HepG2 (cell line): ENCODE results near the gene ZNF488. TPM values are rescaled to one million over a fixed set of nuclear protein-coding genes. Genes with fewer than 3 reads are reported as not detected.

ENCODE experiments used
- ARNT2 ChIP-seq: sonication (generic); formaldehyde crosslinking; IDR thresholded peaks from 2 replicates; pipeline ENCODE4 v1.8.0; 2022; ENCODE audit warnings: mild to moderate bottlenecking, low read depth, missing genetic modification reagents, moderate library complexity
- ATRX ChIP-seq: sonication (generic); formaldehyde crosslinking; IDR thresholded peaks from 2 replicates; pipeline ENCODE4 v1.4.0; 2020; ENCODE audit warnings: missing genetic modification reagents, borderline replicate concordance
- GABPB1 ChIP-seq: IDR thresholded peaks from 2 replicates; pipeline ENCODE4 v1.6.1; 2016; ENCODE audit warnings: mild to moderate bottlenecking, missing genetic modification reagents, moderate library complexity, missing compliant biosample characterization
- HDAC1 ChIP-seq: sonication (generic); formaldehyde crosslinking; IDR thresholded peaks from 2 replicates; pipeline ENCODE4 v1.5.1; 2020; ENCODE audit warnings: mild to moderate bottlenecking, missing genetic modification reagents
- KLF13 ChIP-seq: sonication (generic); formaldehyde crosslinking; IDR thresholded peaks from 2 replicates; pipeline ENCODE4 v1.4.0; 2020; ENCODE audit warnings: mild to moderate bottlenecking, missing genetic modification reagents
- MED1 ChIP-seq: sonication (generic); formaldehyde crosslinking; IDR thresholded peaks from 2 replicates; pipeline ENCODE4 v1.4.0; 2020; ENCODE audit warnings: missing genetic modification reagents
- MED13 ChIP-seq: sonication (generic); formaldehyde crosslinking; IDR thresholded peaks from 2 replicates; pipeline ENCODE4 v1.5.0; 2020; ENCODE audit warnings: missing genetic modification reagents
- MLLT10 ChIP-seq: sonication (generic); formaldehyde crosslinking; IDR thresholded peaks from 2 replicates; pipeline ENCODE4 v1.4.0; 2020; ENCODE audit warnings: missing genetic modification reagents
- MYC ChIP-seq: sonication (generic); formaldehyde crosslinking; IDR thresholded peaks from 2 replicates; pipeline ENCODE4 v1.9.0; 2021; ENCODE audit warnings: missing genetic modification reagents, borderline replicate concordance
- RARG ChIP-seq: sonication (generic); formaldehyde crosslinking; IDR thresholded peaks from 2 replicates; pipeline ENCODE4 v1.4.0; 2020; ENCODE audit warnings: low read depth, mild to moderate bottlenecking, missing genetic modification reagents
- RXRA ChIP-seq: sonication (generic); formaldehyde crosslinking; IDR thresholded peaks from 2 replicates; pipeline ENCODE4 v1.5.1; 2020; ENCODE audit warnings: missing genetic modification reagents
- SETDB1 ChIP-seq: sonication (generic); formaldehyde crosslinking; IDR thresholded peaks from 2 replicates; pipeline ENCODE4 v1.5.1; 2020; ENCODE audit warnings: missing genetic modification reagents, mild to moderate bottlenecking, borderline replicate concordance
- SIN3A ChIP-seq: IDR thresholded peaks from 2 replicates; pipeline ENCODE4 v1.6.1; 2011; ENCODE audit warnings: low read depth, mild to moderate bottlenecking, control low read depth, low read length, borderline replicate concordance
- SIX1 ChIP-seq: sonication (generic); formaldehyde crosslinking; IDR thresholded peaks from 2 replicates; pipeline ENCODE4 v1.4.0; 2020; ENCODE audit warnings: missing genetic modification reagents, borderline replicate concordance
- SNAI1 ChIP-seq: sonication (generic); formaldehyde crosslinking; IDR thresholded peaks from 2 replicates; pipeline ENCODE4 v1.5.0; 2020; ENCODE audit warnings: mild to moderate bottlenecking, missing genetic modification reagents, borderline replicate concordance
- ZNF629 ChIP-seq: sonication (generic); formaldehyde crosslinking; conservative IDR thresholded peaks from 2 replicates; pipeline ENCODE4 v1.5.0; 2020; ENCODE audit warnings: missing genetic modification reagents
- ZNF709 ChIP-seq: sonication (generic); formaldehyde crosslinking; IDR thresholded peaks from 2 replicates; pipeline ENCODE4 v1.5.0; 2020; ENCODE audit warnings: mild to moderate bottlenecking, missing genetic modification reagents
- ZNF781 ChIP-seq: sonication (generic); formaldehyde crosslinking; IDR thresholded peaks from 2 replicates; pipeline ENCODE4 v1.5.1; 2020; ENCODE audit warnings: borderline replicate concordance, mild to moderate bottlenecking, missing genetic modification reagents; ENCODE audit errors: not compliant biosample characterization
- polyA plus RNA-seq, 8 experiments: library from polyadenylated mRNA; depleted of rRNA in 3 of 8; stranded (reverse) in 7 of 8; unstranded in 1 of 8; fragments of >200 nt; fragmentation: Illumina TruSeq in 4 of 8; extraction: Trizol in 4 of 8; gene quantifications; 2 replicates each; pipeline versions ENCODE4 v1.2.1 to v1.2.3, GENCODE V29; 2011 to 2016; ENCODE audit warnings: low read depth in 4 of 8, missing spikeins in 1 of 8, mixed read lengths in 1 of 8; ENCODE audit not compliant: insufficient read depth in 1 of 8
- total RNA-seq, 5 experiments: library from RNA; depleted of rRNA; stranded (reverse); fragments of >200 nt; fragmentation: Illumina TruSeq; extraction: Trizol; gene quantifications; 2 replicates each; pipeline ENCODE4 v1.2.3, GENCODE V29; 2016; ENCODE audit warnings: low read depth in 1 of 5
- TF ChIP-seq, protein P1 (sequence below): sonication (generic); formaldehyde crosslinking; IDR thresholded peaks from 2 replicates; pipeline ENCODE4 v1.4.0; 2020; ENCODE audit warnings: missing genetic modification reagents, borderline replicate concordance
- TF ChIP-seq, protein P2 (sequence below): sonication (generic); formaldehyde crosslinking; IDR thresholded peaks from 2 replicates; pipeline ENCODE4 v1.4.0; 2020; ENCODE audit warnings: mild to moderate bottlenecking, low read depth, missing genetic modification reagents
- TF ChIP-seq, protein P3 (sequence below): fragments of 450-650 bp; IDR thresholded peaks from 2 replicates; pipeline ENCODE4 v1.6.1; 2016
- TF ChIP-seq, protein P4 (sequence below): sonication (generic); formaldehyde crosslinking; IDR thresholded peaks from 2 replicates; pipeline ENCODE4 v1.4.0; 2020; ENCODE audit warnings: missing genetic modification reagents

ZNF488 gene
- total and polyA plus RNA-seq, 2 of the 13 experiments (the other 11 are each of a cell fraction or from before 2014, with no cell fraction given): 0.13 to 0.15 TPM

DNA sequence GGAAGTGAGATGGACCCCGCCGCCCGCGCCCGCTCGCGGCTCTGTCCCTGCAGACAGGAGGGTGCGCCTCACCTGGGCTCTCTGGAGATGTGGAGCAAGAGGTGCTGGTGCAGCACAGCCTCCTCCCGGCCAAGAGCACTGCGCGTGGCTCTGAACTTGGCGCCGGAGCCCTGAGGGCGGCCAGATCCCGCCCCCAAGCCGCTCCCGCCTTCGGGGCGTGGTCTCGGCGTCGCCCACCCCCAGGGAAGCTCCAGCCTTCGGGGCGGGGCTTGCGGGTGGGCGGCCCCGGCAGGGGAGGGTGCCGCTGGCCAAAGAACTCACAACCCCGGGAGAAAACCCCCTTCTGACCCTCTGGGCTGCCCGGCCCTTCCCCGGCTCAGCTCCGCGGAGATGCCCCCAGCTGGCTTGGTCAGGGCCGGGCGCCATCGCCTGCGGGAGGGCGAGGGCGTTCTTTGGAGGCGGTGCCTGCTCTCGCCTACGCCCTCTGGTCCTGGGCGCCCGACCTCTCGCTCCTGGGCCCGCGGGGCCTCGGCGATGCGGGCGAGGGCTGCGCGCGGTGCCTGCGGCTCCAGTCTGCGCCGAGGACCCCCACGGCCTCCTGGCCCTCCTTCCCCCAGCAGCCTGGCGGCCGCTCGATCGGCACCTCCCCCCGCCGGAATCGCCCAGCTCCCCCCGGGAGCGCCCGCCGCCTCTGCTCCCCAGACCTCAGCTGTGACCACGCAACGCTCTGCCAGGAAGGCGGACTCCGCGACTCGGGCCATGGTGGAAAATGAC lies at the start of gene ZNF488 (continued):
- TF ChIP-seq, protein P1, sequence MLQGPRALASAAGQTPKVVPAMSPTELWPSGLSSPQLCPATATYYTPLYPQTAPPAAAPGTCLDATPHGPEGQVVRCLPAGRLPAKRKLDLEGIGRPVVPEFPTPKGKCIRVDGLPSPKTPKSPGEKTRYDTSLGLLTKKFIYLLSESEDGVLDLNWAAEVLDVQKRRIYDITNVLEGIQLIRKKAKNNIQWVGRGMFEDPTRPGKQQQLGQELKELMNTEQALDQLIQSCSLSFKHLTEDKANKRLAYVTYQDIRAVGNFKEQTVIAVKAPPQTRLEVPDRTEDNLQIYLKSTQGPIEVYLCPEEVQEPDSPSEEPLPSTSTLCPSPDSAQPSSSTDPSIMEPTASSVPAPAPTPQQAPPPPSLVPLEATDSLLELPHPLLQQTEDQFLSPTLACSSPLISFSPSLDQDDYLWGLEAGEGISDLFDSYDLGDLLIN (CRISPR knock-in tag): no peak
- TF ChIP-seq MYC: no peak
- no peak for TF ChIP-seq SETDB1 (CRISPR knock-in tag)
- no peak for TF ChIP-seq SIX1 (CRISPR knock-in tag)
- TF ChIP-seq ZNF709 (CRISPR knock-in tag): peak; percentile 77; the same call in 1 of the 2 replicates
- no peak; the same call in 1 of the 2 replicates for TF ChIP-seq RXRA
- TF ChIP-seq ZNF781 (CRISPR knock-in tag): no peak
- 0 out of 2 replicates have a peak, but pooled peaks have one; percentile 14 for TF ChIP-seq MED1 (CRISPR knock-in tag)
- no peak for TF ChIP-seq MLLT10 (CRISPR knock-in tag)
- 0 out of 2 replicates have a peak, but pooled peaks have one; percentile 33 for TF ChIP-seq MED13 (CRISPR knock-in tag)
- TF ChIP-seq RARG: no peak
- TF ChIP-seq, protein P2, sequence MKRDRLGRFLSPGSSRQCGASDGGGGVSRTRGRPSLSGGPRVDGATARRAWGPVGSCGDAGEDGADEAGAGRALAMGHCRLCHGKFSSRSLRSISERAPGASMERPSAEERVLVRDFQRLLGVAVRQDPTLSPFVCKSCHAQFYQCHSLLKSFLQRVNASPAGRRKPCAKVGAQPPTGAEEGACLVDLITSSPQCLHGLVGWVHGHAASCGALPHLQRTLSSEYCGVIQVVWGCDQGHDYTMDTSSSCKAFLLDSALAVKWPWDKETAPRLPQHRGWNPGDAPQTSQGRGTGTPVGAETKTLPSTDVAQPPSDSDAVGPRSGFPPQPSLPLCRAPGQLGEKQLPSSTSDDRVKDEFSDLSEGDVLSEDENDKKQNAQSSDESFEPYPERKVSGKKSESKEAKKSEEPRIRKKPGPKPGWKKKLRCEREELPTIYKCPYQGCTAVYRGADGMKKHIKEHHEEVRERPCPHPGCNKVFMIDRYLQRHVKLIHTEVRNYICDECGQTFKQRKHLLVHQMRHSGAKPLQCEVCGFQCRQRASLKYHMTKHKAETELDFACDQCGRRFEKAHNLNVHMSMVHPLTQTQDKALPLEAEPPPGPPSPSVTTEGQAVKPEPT: no peak
- TF ChIP-seq ATRX (CRISPR knock-in tag): no peak
- no peak for TF ChIP-seq HDAC1 (CRISPR knock-in tag)
- TF ChIP-seq, protein P3, sequence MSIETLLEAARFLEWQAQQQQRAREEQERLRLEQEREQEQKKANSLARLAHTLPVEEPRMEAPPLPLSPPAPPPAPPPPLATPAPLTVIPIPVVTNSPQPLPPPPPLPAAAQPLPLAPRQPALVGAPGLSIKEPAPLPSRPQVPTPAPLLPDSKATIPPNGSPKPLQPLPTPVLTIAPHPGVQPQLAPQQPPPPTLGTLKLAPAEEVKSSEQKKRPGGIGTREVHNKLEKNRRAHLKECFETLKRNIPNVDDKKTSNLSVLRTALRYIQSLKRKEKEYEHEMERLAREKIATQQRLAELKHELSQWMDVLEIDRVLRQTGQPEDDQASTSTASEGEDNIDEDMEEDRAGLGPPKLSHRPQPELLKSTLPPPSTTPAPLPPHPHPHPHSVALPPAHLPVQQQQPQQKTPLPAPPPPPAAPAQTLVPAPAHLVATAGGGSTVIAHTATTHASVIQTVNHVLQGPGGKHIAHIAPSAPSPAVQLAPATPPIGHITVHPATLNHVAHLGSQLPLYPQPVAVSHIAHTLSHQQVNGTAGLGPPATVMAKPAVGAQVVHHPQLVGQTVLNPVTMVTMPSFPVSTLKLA: no peak
- peak; percentile 70; the same call in 1 of the 2 replicates for TF ChIP-seq GABPB1 (CRISPR knock-in tag)
- TF ChIP-seq, protein P4, sequence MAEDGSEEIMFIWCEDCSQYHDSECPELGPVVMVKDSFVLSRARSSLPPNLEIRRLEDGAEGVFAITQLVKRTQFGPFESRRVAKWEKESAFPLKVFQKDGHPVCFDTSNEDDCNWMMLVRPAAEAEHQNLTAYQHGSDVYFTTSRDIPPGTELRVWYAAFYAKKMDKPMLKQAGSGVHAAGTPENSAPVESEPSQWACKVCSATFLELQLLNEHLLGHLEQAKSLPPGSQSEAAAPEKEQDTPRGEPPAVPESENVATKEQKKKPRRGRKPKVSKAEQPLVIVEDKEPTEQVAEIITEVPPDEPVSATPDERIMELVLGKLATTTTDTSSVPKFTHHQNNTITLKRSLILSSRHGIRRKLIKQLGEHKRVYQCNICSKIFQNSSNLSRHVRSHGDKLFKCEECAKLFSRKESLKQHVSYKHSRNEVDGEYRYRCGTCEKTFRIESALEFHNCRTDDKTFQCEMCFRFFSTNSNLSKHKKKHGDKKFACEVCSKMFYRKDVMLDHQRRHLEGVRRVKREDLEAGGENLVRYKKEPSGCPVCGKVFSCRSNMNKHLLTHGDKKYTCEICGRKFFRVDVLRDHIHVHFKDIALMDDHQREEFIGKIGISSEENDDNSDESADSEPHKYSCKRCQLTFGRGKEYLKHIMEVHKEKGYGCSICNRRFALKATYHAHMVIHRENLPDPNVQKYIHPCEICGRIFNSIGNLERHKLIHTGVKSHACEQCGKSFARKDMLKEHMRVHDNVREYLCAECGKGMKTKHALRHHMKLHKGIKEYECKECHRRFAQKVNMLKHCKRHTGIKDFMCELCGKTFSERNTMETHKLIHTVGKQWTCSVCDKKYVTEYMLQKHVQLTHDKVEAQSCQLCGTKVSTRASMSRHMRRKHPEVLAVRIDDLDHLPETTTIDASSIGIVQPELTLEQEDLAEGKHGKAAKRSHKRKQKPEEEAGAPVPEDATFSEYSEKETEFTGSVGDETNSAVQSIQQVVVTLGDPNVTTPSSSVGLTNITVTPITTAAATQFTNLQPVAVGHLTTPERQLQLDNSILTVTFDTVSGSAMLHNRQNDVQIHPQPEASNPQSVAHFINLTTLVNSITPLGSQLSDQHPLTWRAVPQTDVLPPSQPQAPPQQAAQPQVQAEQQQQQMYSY (CRISPR knock-in tag): no peak
- TF ChIP-seq KLF13 (CRISPR knock-in tag): no peak
- no peak for TF ChIP-seq SIN3A
- no peak for TF ChIP-seq ARNT2 (CRISPR knock-in tag)
- TF ChIP-seq ZNF629 (CRISPR knock-in tag): no peak
- no peak for TF ChIP-seq SNAI1
